Fibroblast of lung (primary cell): ENCODE data around the gene NFAT5. TPM values are rescaled to one million over a fixed set of nuclear protein-coding genes. Genes with fewer than 3 reads are reported as not detected.

Experiments used
- DNase-seq, 2 donors: peaks; one replicate each; pipeline versions ENCODE4 v3.0.0 to v3.0.0-alpha.2; 2010; ENCODE audit warnings: low read depth in 2 of 2
- H2AFZ ChIP-seq: 2 replicates; pipeline ENCODE4 v1.5.1; 2012; ENCODE audit warnings: low read length, control low read depth, inconsistent platforms
- H3K27ac ChIP-seq: 2 replicates; pipeline ENCODE4 v1.5.1; 2011; ENCODE audit warnings: low read length, control low read depth; ENCODE audit not compliant: insufficient read depth
- H3K27me3 ChIP-seq: 2 replicates; pipeline ENCODE4 v1.5.1; 2011; ENCODE audit warnings: mild to moderate bottlenecking, low read length; ENCODE audit not compliant: control insufficient read depth, insufficient read depth
- H3K36me3 ChIP-seq: 2 replicates; pipeline ENCODE4 v1.5.1; 2011; ENCODE audit warnings: low read length; ENCODE audit not compliant: control insufficient read depth, insufficient read depth
- H3K4me1 ChIP-seq: 2 replicates; pipeline ENCODE4 v1.5.1; 2011; ENCODE audit warnings: low read length; ENCODE audit not compliant: control insufficient read depth, insufficient read depth; ENCODE audit errors: extremely low read depth
- H3K4me2 ChIP-seq: 2 replicates; pipeline ENCODE4 v1.5.1; 2011; ENCODE audit warnings: low read length, control low read depth; ENCODE audit not compliant: insufficient read depth; ENCODE audit errors: extremely low read depth
- H3K4me3 ChIP-seq, 4 experiments: fragments of 200-600 bp in 1 of 4; sonication (generic) in 1 of 4; replicated peaks in 1 of 4; 2 replicates each; pipeline ENCODE4 v1.5.1; 2011 to 2016; ENCODE audit warnings: low read length in 4 of 4, low read depth in 3 of 4, mild to moderate bottlenecking in 3 of 4, control low read depth in 2 of 4, inconsistent platforms in 1 of 4, mixed read lengths in 1 of 4; ENCODE audit not compliant: insufficient read depth in 1 of 4; ENCODE audit errors: control extremely low read depth in 1 of 4
- H3K79me2 ChIP-seq: 2 replicates; pipeline ENCODE4 v1.5.1; 2012; ENCODE audit warnings: mild to moderate bottlenecking, low read length, inconsistent platforms; ENCODE audit not compliant: control insufficient read depth, insufficient read depth
- H3K9ac ChIP-seq: 2 replicates; pipeline ENCODE4 v1.5.1; 2011; ENCODE audit warnings: mild to moderate bottlenecking, low read length, control low read depth; ENCODE audit not compliant: insufficient read depth
- H3K9me3 ChIP-seq: 2 replicates; pipeline ENCODE4 v1.5.1; 2012; ENCODE audit warnings: low read depth, low read length; ENCODE audit not compliant: control insufficient read depth, insufficient read depth
- H4K20me1 ChIP-seq: 2 replicates; pipeline ENCODE4 v1.5.1; 2011; ENCODE audit warnings: low read length; ENCODE audit not compliant: control insufficient read depth, insufficient read depth; ENCODE audit errors: extremely low read depth
- CTCF ChIP-seq, 2 donors: IDR thresholded peaks in 1 of 2; conservative IDR thresholded peaks in 1 of 2; 1 replicate in 1 of 2; 2 replicates in 1 of 2; pipeline ENCODE4 v1.5.1; 2011 to 2012; ENCODE audit warnings: low read length in 2 of 2, control low read depth in 1 of 2, inconsistent platforms in 1 of 2, low read depth in 1 of 2, mild to moderate bottlenecking in 1 of 2
- EZH2 ChIP-seq: IDR thresholded peaks from 2 replicates; pipeline ENCODE4 v1.5.1; 2012; ENCODE audit warnings: low read length, control low read depth, mild to moderate bottlenecking; ENCODE audit errors: missing control alignments
- polyA plus RNA-seq, 2 donors: library from polyadenylated mRNA; depleted of rRNA in 1 of 2; stranded (reverse) in 1 of 2; unstranded in 1 of 2; fragments of >200 nt; gene quantifications; 2 replicates each; pipeline ENCODE4 v1.2.1, GENCODE V29; 2011 to 2012; ENCODE audit warnings: missing spikeins in 1 of 2
- total RNA-seq: library from RNA; depleted of rRNA; stranded (reverse); fragments of >200 nt; gene quantifications from 2 replicates; pipeline ENCODE4 v1.2.1, GENCODE V29; 2014

NFAT5 gene
- total and polyA plus RNA-seq, 2 donors (not counting 1 experiment from before 2014, with no cell fraction given) = 33.4 to 39.4 TPM

GRCh38 chr16:69619514-69619913, 53.7 kb downstream of the NFAT5 start:
- Histone ChIP-seq H2AFZ (no peak overlapping the region), H3K9ac (no peak overlapping the region), H3K4me2 (no peak overlapping the region), H3K36me3 (no peaks in the 10 kb centered on the region), H3K4me1 (peaks cover 3% of the 10 kb centered on the region), H3K79me2 (peaks cover 66% of the 10 kb centered on the region), H3K4me3 (no peak overlapping the region), H4K20me1 (peaks cover 2% of the 10 kb centered on the region), H3K9me3 (no peaks in the 10 kb centered on the region), H3K27me3 (no peaks in the 10 kb centered on the region), H3K27ac (no peak overlapping the region)
- DNase-seq = peak in 1 of 2 donors; percentile 10
- no peak for TF ChIP-seq EZH2
- TF ChIP-seq CTCF (conservative IDR thresholded peaks at IDR 0.05 in 1 of 2, IDR thresholded peaks at IDR 0.05 in 1 of 2; ENCODE audit: low read depth in 1 of 2, low read length in 2 of 2) = no peak

- Histone ChIP-seq H3K27me3 (no peaks in the 10 kb centered on the region), H3K4me2 (no peak overlapping the region), H3K79me2 (peaks cover 57% of the 10 kb centered on the region), H3K36me3 (no peaks in the 10 kb centered on the region), H2AFZ (no peak overlapping the region), H3K9me3 (no peaks in the 10 kb centered on the region), H4K20me1 (peaks cover 2% of the 10 kb centered on the region), H3K4me1 (peaks cover 3% of the 10 kb centered on the region), H3K27ac (no peak overlapping the region), H3K4me3 (no peak overlapping the region), H3K9ac (no peak overlapping the region)
- TF ChIP-seq EZH2 = no peak
- no peak for TF ChIP-seq CTCF (conservative IDR thresholded peaks at IDR 0.05 in 1 of 2, IDR thresholded peaks at IDR 0.05 in 1 of 2; ENCODE audit: low read depth in 1 of 2, low read length in 2 of 2)
- peak in 1 of 2 donors; percentile 24 for DNase-seq
These were observed 54.8 kb downstream of the NFAT5 start for GRCh38 chr16:69620573-69620972.

- H3K4me1 ChIP-seq = peaks cover 3% of the 10 kb centered on the region
- no peaks in the 10 kb centered on the region for H3K27me3 ChIP-seq
- no peak overlapping the region for H3K4me3 ChIP-seq
- no peak overlapping the region for H3K27ac ChIP-seq
- H3K9me3 ChIP-seq = no peaks in the 10 kb centered on the region
- TF ChIP-seq CTCF (conservative IDR thresholded peaks at IDR 0.05 in 1 of 2, IDR thresholded peaks at IDR 0.05 in 1 of 2; ENCODE audit: low read depth in 1 of 2, low read length in 2 of 2) (no peak), EZH2 (no peak)
- no peak overlapping the region for H3K4me2 ChIP-seq
- DNase-seq = no peak
- no peak overlapping the region for H2AFZ ChIP-seq
- no peak overlapping the region for H3K9ac ChIP-seq
- H3K36me3 ChIP-seq = no peaks in the 10 kb centered on the region
- peaks cover 2% of the 10 kb centered on the region for H4K20me1 ChIP-seq
- peaks cover 54% of the 10 kb centered on the region for H3K79me2 ChIP-seq
These were observed 55.5 kb downstream of the NFAT5 start for GRCh38 chr16:69621225-69621624.
